K562 (cell line): ENCODE measurements around the gene MAML1. TPM values are rescaled to one million over a fixed set of nuclear protein-coding genes. Genes with fewer than 3 reads are reported as not detected.

Source experiments
- C11orf30 ChIP-seq: fragments of 450-650 bp; IDR thresholded peaks from 2 replicates; pipeline ENCODE4 v1.6.1; 2016; ENCODE audit warnings: low read depth, mild to moderate bottlenecking
- CTBP1 ChIP-seq: fragments of 450-650 bp; IDR thresholded peaks from 2 replicates; pipeline ENCODE4 v1.6.1; 2016; ENCODE audit warnings: borderline replicate concordance
- DNMT1 ChIP-seq: fragments of 450-650 bp; IDR thresholded peaks from 2 replicates; pipeline ENCODE4 v1.6.1; 2016; ENCODE audit warnings: antibody characterized with exemption, mild to moderate bottlenecking
- GABPA ChIP-seq: fragments of 200-800 bp; sonication (Bioruptor generic); conservative IDR thresholded peaks from 2 replicates; pipeline ENCODE4 v1.6.1; 2016; ENCODE audit warnings: low read depth, missing genetic modification characterization, missing compliant biosample characterization
- HOMEZ ChIP-seq: fragments of 250-450 bp; sonication (Bioruptor Pico); IDR thresholded peaks from 2 replicates; pipeline ENCODE4 v1.4.0; 2020; ENCODE audit warnings: mild to moderate bottlenecking, moderate library complexity
- PRMT5 ChIP-seq: sonication (generic); formaldehyde crosslinking; IDR thresholded peaks from 2 replicates; pipeline ENCODE4 v1.5.0; 2020; ENCODE audit warnings: missing genetic modification reagents
- SAFB ChIP-seq: fragments of 200-400 bp; formaldehyde crosslinking; IDR thresholded peaks from 2 replicates; pipeline ENCODE4 v1.6.1; 2017; ENCODE audit warnings: low read depth, low read length, borderline replicate concordance
- SRF ChIP-seq, 2 experiments: fragments of 250-450, 450-650 bp in 1 of 2; sonication (Bioruptor Pico) in 1 of 2; sonication (generic) in 1 of 2; formaldehyde crosslinking; IDR thresholded peaks; 2 replicates each; pipeline versions ENCODE4 v1.5.0 to v1.5.1; 2020 to 2022; ENCODE audit warnings: mild to moderate bottlenecking in 1 of 2, missing genetic modification reagents in 1 of 2
- TGIF2 ChIP-seq: sonication (generic); formaldehyde crosslinking; IDR thresholded peaks from 2 replicates; pipeline ENCODE4 v1.8.1; 2022; ENCODE audit warnings: mild to moderate bottlenecking, missing genetic modification reagents, moderate library complexity
- ZNF124 ChIP-seq: sonication (generic); formaldehyde crosslinking; IDR thresholded peaks from 2 replicates; pipeline ENCODE4 v1.8.1; 2022; ENCODE audit warnings: missing genetic modification reagents
- ZNF134 ChIP-seq: fragments of 250-450 bp; sonication (Bioruptor Pico); conservative IDR thresholded peaks from 2 replicates; pipeline ENCODE4 v1.4.0; 2020
- ZNF282 ChIP-seq: sonication (generic); formaldehyde crosslinking; IDR thresholded peaks from 2 replicates; pipeline ENCODE4 v1.8.1; 2023; ENCODE audit warnings: missing genetic modification reagents
- ZNF311 ChIP-seq: fragments of 250-450 bp; sonication (Bioruptor Pico); IDR thresholded peaks from 2 replicates; pipeline ENCODE4 v1.4.0; 2020; ENCODE audit warnings: mild to moderate bottlenecking, moderate library complexity
- polyA plus RNA-seq, 8 experiments: library from polyadenylated mRNA; depleted of rRNA in 4 of 8; stranded (reverse) in 5 of 8; unstranded in 3 of 8; fragments of >200 nt; fragmentation: Nextera tagmentation in 2 of 8; fragmentation: Illumina TruSeq in 1 of 8; extraction: Ambion mirVana in 2 of 8; extraction: Trizol in 1 of 8; gene quantifications; 2 replicates each; pipeline versions ENCODE4 v1.2.1 to v1.2.3, GENCODE V29; 2011 to 2014; ENCODE audit warnings: inconsistent platforms in 1 of 8, missing spikeins in 1 of 8
- total RNA-seq, 7 experiments: library from RNA; depleted of rRNA in 6 of 7; stranded (reverse); fragments of >200 nt in 6 of 7; fragmentation: Illumina TruSeq in 2 of 7; extraction: Trizol in 2 of 7; gene quantifications; 2 replicates each; pipeline versions ENCODE4 v1.2.1 to v1.2.3, GENCODE V29; 2011 to 2021; ENCODE audit warnings: low replicate concordance in 1 of 7
- TF ChIP-seq, protein P1 (sequence below): fragments of 450-650 bp; IDR thresholded peaks from 2 replicates; pipeline ENCODE4 v1.6.1; 2016; ENCODE audit warnings: mild to moderate bottlenecking
- TF ChIP-seq, protein P2 (sequence below): fragments of 250-450 bp; sonication (Bioruptor Pico); IDR thresholded peaks from 2 replicates; pipeline ENCODE4 v1.5.0; 2020; ENCODE audit warnings: mild to moderate bottlenecking, borderline replicate concordance
- TF ChIP-seq, protein P3 (sequence below): IDR thresholded peaks from 2 replicates; pipeline ENCODE4 v1.6.1; 2011; ENCODE audit warnings: borderline replicate concordance, low read depth, mild to moderate bottlenecking, moderate library complexity, low read length; ENCODE audit not compliant: insufficient read depth, poor library complexity, severe bottlenecking

The MAML1 gene
- total and polyA plus RNA-seq, 9 of the 15 experiments (the other 6 are each of a cell fraction or from before 2014, with no cell fraction given), result 0.32 to 18.4 (median 7.0) TPM

DNA sequence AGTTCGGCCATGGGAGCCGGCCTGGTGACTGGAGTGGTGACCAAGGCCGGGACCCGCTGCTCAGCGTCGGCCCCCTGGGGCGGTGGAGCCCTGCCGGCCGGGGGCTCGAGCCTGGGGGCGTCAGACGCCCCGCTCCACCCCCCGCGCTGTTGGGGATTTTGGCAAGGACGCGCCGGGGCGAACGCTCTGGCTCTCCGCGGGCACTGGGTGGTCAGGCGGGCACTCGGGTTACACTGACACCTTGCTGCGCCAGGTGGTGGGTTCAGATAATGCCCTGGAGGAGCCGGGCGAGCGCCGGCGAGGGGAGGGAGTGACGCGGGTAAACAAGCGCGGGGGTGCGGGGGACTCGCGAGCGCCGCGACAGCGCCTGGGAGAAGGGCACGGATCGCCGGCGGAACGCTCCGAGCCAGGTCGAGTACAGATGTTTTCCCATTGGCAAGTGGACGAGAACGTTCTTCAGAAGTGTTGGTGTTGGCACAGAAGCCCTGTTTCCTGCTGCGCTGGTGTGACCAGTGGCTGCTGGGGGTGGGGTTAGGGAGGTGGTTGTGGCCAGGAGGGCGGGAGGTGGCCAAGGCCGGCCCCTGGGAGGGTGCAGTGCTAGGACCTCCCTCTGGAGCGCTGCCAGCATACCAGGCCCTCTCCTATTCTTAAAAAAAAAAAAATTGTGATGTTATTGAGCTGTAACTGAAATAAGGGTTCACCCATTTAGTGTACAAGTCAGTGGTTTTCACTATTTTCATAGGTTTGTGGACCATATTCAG lies 88.9 kb downstream of the MAML1 start (continued):
- TF ChIP-seq, protein P1, sequence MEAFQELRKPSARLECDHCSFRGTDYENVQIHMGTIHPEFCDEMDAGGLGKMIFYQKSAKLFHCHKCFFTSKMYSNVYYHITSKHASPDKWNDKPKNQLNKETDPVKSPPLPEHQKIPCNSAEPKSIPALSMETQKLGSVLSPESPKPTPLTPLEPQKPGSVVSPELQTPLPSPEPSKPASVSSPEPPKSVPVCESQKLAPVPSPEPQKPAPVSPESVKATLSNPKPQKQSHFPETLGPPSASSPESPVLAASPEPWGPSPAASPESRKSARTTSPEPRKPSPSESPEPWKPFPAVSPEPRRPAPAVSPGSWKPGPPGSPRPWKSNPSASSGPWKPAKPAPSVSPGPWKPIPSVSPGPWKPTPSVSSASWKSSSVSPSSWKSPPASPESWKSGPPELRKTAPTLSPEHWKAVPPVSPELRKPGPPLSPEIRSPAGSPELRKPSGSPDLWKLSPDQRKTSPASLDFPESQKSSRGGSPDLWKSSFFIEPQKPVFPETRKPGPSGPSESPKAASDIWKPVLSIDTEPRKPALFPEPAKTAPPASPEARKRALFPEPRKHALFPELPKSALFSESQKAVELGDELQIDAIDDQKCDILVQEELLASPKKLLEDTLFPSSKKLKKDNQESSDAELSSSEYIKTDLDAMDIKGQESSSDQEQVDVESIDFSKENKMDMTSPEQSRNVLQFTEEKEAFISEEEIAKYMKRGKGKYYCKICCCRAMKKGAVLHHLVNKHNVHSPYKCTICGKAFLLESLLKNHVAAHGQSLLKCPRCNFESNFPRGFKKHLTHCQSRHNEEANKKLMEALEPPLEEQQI, result no peak
- no peak for TF ChIP-seq C11orf30
- TF ChIP-seq ZNF134 (CRISPR knock-in tag), result no peak
- TF ChIP-seq SAFB, result no peak; the same call in 1 of the 2 replicates
- TF ChIP-seq CTBP1, result no peak
- TF ChIP-seq, protein P2, sequence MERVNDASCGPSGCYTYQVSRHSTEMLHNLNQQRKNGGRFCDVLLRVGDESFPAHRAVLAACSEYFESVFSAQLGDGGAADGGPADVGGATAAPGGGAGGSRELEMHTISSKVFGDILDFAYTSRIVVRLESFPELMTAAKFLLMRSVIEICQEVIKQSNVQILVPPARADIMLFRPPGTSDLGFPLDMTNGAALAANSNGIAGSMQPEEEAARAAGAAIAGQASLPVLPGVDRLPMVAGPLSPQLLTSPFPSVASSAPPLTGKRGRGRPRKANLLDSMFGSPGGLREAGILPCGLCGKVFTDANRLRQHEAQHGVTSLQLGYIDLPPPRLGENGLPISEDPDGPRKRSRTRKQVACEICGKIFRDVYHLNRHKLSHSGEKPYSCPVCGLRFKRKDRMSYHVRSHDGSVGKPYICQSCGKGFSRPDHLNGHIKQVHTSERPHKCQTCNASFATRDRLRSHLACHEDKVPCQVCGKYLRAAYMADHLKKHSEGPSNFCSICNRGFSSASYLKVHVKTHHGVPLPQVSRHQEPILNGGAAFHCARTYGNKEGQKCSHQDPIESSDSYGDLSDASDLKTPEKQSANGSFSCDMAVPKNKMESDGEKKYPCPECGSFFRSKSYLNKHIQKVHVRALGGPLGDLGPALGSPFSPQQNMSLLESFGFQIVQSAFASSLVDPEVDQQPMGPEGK (CRISPR knock-in tag), result no peak
- TF ChIP-seq ZNF124 (CRISPR knock-in tag), result no peak
- TF ChIP-seq ZNF282, result no peak; the same call in 1 of the 2 replicates
- no peak; a peak in 1 of 4 replicates for TF ChIP-seq SRF (CRISPR knock-in tag; IDR thresholded peaks at IDR 0.05)
- TF ChIP-seq GABPA, result no peak
- no peak for TF ChIP-seq PRMT5 (CRISPR knock-in tag)
- TF ChIP-seq HOMEZ (CRISPR knock-in tag), result no peak
- TF ChIP-seq, protein P3, sequence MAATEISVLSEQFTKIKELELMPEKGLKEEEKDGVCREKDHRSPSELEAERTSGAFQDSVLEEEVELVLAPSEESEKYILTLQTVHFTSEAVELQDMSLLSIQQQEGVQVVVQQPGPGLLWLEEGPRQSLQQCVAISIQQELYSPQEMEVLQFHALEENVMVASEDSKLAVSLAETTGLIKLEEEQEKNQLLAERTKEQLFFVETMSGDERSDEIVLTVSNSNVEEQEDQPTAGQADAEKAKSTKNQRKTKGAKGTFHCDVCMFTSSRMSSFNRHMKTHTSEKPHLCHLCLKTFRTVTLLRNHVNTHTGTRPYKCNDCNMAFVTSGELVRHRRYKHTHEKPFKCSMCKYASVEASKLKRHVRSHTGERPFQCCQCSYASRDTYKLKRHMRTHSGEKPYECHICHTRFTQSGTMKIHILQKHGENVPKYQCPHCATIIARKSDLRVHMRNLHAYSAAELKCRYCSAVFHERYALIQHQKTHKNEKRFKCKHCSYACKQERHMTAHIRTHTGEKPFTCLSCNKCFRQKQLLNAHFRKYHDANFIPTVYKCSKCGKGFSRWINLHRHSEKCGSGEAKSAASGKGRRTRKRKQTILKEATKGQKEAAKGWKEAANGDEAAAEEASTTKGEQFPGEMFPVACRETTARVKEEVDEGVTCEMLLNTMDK, result no peak
- peak; percentile 91 for TF ChIP-seq TGIF2 (CRISPR knock-in tag)
- no peak for TF ChIP-seq ZNF311
- no peak for TF ChIP-seq DNMT1
